GM19023 (cell line): ENCODE data around the gene CDC42BPB.
A peak's percentile ranks its signal among the peaks of the same experiment; 100 is the strongest.

ENCODE experiments used
- ATAC-seq: cut with Tn5 transposase; IDR thresholded peaks from one replicate; pipeline ENCODE4 v1.9.1; 2021; ENCODE audit warnings: mild to moderate bottlenecking, moderate library complexity; ENCODE audit not compliant: unreplicated experiment

Gene CDC42BPB

GRCh38 chr14:103094406-103095209 lies 37.3 kb upstream of the CDC42BPB start, which contains the start of gene EXOC3L4:
Gene EXOC3L4, plus strand, starts transcription at chr14:103094725. Its CDS starts 5,495 bp downstream, at chr14:103100220.
- ATAC-seq: no peak

DNA sequence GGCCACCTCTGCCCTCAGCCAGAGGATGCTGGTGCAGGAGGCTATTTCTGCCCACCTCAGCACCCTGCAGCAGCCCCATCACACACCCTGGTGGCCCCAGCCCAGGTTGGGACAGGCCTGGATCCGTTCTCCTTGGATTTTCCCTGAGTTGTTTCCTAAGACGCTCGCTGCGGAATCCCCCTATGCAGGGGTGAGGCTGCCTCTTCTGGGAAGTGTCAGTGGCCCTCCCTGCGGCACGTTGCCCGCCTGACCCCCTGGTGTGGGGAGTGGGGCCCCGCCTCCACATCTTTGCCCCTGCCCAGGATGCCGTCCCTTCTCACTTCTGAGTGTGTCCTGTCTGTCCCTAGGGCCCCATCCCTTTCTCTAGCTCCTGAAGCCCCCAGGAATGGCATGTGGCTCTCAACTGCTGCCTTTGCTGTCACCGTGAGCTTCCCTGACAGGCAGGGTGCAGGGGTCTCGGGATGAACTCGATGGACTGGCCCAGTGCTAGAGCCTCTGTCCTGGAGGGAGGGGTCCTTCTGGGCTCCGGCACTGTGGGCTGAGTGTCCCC lies 36.6 kb upstream of the CDC42BPB start:
- no peak for ATAC-seq

GRCh38 chr14:103091883-103092222 lies 34.5 kb upstream of the CDC42BPB start:
- no peak for ATAC-seq

GRCh38 chr14:103091041-103091882 lies 33.9 kb upstream of the CDC42BPB start:
- peak; percentile 71 for ATAC-seq

DNA sequence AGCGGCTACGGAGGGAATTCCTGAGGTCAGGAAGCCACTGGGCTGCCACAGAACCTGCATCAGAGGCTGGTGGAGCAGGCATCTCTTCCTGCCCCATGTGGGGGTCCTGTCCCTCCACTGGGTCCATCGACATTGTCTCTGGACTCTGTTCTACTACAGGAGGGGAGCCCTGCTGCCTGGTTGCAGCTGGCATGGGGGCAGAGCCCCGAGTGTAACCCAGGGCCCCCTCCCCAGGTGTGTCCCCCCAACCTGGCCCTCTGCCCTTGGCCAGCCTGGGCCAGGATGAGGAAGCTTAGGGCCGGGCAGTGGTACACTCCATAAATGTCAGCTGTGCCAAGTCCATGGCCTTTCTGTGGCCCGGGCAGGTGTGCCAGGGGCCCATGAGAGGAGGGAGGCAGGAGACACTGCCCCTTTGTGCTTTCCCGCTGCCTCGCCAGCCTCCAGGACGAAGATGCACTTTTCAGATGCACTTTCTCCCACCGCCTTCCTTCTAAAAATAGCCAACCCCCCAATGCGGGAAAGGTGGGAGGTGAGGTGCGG lies 33.2 kb upstream of the CDC42BPB start:
- ATAC-seq: no peak

DNA sequence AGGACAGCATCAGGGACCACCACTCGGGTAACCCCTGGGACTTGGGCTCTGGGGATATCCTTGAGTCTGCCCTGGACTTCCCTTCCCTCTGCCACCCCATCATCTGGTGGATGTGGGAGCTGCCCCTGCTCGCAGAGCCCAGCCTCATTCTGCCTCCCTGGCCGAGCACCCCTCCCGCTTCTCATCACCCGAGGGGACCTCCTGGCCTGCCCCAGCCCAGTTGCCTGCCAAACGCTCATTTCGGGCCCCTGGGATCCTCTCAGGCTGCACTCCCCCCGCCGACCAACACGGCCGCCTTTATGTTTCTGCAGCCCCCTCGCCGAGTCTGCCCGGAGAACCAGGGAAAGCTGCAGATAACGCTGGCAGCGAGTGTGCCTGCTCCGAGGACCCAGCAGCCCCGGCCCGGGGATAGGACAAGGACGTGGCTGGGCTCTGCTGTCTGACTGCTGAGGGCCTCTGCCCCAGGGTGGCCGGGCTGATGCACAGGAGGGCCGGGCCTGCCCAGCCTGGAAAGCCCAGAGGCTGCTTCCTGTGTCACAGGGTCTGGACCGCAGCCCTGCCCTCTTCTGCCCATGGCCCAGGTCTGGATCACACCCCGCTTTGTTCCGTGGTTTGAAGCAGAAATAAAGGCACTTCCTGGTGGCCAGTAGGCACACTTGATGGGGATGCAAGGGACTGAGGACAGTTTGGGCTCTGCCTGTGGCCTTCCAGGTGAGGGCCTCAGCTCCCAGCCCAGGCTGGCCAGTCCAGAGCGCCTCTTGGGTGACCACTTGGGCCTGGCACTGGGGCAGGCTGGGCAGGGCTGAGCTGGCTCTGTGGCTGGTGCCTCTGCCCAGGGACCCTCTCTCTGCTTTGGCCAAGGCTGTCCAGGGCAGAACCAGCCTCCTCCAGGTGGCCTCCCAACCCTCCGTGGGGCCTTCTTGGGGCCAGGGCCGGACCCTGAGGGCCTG lies 32.3 kb upstream of the CDC42BPB start:
- no peak for ATAC-seq

DNA sequence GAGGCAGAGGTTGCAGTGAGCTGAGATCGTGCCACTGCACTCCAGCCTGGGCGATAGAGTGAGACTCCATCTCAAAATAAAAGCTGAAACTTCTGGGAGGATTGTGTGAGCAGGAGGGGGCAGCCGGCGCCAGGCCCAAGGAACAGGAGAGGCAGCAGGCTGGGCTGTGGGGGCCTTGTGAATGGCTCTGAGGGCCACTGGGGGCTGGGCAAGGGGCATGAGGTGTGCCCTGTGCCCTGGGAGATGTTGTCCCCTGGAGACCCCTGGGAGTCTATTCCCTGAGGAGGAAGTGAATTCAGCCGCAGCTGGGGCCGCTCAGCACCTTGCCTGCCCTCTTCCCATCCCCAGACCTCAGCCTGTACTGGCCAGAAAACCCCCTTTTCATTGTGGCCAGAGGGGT lies 31.6 kb upstream of the CDC42BPB start:
- ATAC-seq: no peak

- no peak for ATAC-seq
Observed at GRCh38 chr14:103087343-103087835, 30.0 kb upstream of the CDC42BPB start.

GRCh38 chr14:103086771-103087342 lies 29.5 kb upstream of the CDC42BPB start:
- no peak for ATAC-seq

DNA sequence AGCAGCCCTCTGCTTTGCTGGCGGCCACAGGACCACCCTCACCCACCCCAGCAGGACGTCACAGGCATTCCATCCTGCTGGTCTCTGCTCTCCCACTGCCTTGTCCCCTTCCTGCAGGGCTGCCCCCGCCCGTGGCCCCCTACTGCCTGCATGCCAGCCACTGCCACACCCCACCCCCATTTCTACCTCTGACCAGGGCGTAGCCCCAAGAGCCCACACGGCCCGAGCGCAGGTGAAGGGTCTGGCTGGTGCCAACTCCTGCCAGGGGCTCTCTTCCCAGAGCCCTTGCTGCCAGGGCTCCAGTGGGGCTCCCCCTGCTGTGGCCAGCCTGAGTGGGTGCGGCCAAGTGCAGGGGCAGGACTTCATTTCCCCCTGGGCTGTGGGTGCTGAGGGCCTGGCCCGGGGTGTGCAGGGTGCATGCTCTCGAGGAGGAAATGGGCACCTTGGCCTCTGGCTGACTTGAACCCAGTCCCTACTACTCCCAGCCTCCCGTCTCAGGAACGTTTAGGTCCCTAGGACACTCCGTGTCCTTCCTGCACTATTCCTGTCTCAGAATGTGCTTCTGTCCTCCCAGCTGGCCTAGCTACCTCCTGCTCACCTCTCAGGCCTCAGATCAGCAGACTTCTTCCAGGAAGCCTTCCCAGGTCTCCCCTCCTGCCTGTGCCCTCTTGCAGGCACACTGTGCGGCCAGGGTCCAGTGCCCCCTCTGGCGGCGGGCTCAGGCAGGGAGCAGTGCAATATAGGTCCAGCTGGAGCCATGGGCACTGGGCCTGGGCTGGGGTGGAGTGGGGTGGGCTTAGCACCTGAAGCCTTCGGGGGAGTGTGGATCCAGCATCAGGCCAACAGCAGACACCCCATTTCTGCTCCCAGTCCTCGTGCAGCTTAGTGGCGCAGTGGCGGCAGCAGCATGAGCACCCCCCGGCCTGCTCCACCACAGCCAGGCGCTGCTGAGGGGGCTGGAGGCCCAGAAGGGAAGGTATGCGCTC lies 28.1 kb upstream of the CDC42BPB start:
- no peak for ATAC-seq

DNA sequence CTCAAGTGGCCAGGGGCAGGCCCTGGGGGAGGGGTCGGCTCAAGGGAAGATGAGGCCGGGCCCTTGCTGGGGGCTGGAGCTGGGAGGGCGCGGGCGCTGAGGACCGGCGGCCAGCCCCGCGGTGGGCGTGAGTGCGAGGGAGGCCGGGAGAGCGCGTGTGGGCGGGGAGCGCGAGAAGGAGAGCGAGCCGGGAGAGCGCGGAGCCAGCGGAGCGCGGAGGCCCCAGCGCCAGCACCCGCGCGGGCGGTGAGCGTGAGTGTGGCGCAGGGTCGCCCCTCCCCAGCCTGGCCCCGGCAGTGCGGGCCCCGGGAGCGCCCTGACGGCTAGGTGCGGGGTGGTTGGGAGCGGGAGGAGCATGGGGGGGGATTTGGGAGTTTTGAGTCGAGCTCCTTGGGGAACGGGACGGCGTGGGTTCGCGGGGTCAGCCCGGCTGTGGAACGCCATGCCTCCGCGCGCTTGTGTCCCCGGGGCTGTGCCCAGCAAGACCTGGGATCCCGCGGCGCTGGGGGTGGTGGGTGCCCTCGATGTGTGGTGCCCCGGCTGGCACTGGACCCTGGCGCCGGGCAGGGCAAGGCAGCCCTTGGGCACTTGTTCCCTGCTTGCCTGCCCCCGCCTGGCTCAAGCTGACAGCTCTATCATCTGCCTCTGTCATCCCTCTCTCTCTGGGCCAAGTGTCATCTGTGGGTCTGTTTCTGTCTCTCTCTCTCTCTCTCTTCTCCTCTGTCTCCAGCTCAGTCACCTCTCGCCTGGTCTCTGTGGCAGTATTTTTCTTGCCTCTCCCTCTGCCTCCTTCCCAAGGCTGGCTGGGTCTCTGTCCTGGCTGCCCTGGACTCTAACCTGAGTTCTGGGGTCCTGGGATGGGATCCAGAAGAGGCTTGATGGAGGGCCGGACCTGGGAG lies 26.9 kb upstream of the CDC42BPB start, which contains the start of gene LBHD2:
LBHD2 (plus strand) TSS at position 190 of the 899 bp plus-strand sequence. CDS start 1,803 bp downstream, outside the sequence.
- ATAC-seq: no peak

GRCh38 chr14:103081951-103082350 lies 24.6 kb upstream of the CDC42BPB start:
- no peak for ATAC-seq

- ATAC-seq: no peak
Observed at GRCh38 chr14:103078860-103079587, 21.7 kb upstream of the CDC42BPB start.

DNA sequence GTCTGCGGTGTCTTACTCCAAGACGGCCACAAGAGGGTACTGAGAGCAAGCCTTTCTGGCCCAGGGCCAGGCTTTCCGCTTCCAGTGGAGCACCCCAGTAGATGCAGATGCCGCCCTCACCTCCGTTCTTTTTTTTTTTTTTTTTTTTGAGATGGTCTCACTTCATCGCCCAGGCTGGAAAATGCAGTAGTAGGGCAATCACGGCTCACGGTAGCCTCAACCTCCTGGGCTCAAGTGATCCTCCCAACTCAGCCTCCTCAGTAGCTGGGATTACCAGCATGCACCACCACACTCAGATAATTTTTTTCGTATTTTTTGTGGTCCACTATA lies 21.0 kb upstream of the CDC42BPB start:
- ATAC-seq: no peak

GRCh38 chr14:103074729-103075367 lies 17.5 kb upstream of the CDC42BPB start:
- ATAC-seq: no peak
